ENCODE measurements around the gene NEUROD2.
A peak's percentile ranks its signal among the peaks of the same experiment; 100 is the strongest.

Gene NEUROD2

GRCh38 chr17:39635614-39636176 lies 28.0 kb upstream of the NEUROD2 start:
- DNase-seq (ENCODE audit: low read depth in 2 of 2), result no peak

GRCh38 chr17:39634384-39634871 lies 26.7 kb upstream of the NEUROD2 start:
- no peak for DNase-seq (ENCODE audit: low read depth in 2 of 2)

- no peak for DNase-seq (ENCODE audit: low read depth in 2 of 2)
Measured at GRCh38 chr17:39633570-39634183, 26.0 kb upstream of the NEUROD2 start.

GRCh38 chr17:39632153-39632941 lies 24.6 kb upstream of the NEUROD2 start:
- no peak for DNase-seq (ENCODE audit: low read depth in 2 of 2)

GRCh38 chr17:39631403-39631802 lies 23.7 kb upstream of the NEUROD2 start:
- no peak for DNase-seq (ENCODE audit: low read depth in 2 of 2)

GRCh38 chr17:39629898-39630297 lies 22.2 kb upstream of the NEUROD2 start:
- DNase-seq (ENCODE audit: low read depth in 2 of 2), result no peak

- no peak for DNase-seq (ENCODE audit: low read depth in 2 of 2)
Measured at GRCh38 chr17:39629494-39629880, 21.8 kb upstream of the NEUROD2 start.

- no peak for DNase-seq (ENCODE audit: low read depth in 2 of 2)
Measured at GRCh38 chr17:39628655-39629493, 21.2 kb upstream of the NEUROD2 start.

- DNase-seq (ENCODE audit: low read depth in 2 of 2), result no peak
Measured at GRCh38 chr17:39627712-39628516, 20.2 kb upstream of the NEUROD2 start.

GRCh38 chr17:39627047-39627711 lies 19.5 kb upstream of the NEUROD2 start:
- DNase-seq (ENCODE audit: low read depth in 2 of 2), result no peak

GRCh38 chr17:39626171-39627046 lies 18.7 kb upstream of the NEUROD2 start, which contains the start of gene PPP1R1B:
Gene PPP1R1B (plus strand): TSS chr17:39626952. CDS start chr17:39627393, 441 bp downstream.
- no peak for DNase-seq (ENCODE audit: low read depth in 2 of 2)

GRCh38 chr17:39625198-39625785 lies 17.6 kb upstream of the NEUROD2 start:
- no peak for DNase-seq (ENCODE audit: low read depth in 2 of 2)

- DNase-seq (ENCODE audit: low read depth in 2 of 2), result no peak
Measured at GRCh38 chr17:39624313-39624712, 16.6 kb upstream of the NEUROD2 start.

GRCh38 chr17:39623356-39623950 lies 15.7 kb upstream of the NEUROD2 start:
- DNase-seq (ENCODE audit: low read depth in 2 of 2), result peak; percentile 75 to 90

GRCh38 chr17:39622380-39623006 lies 14.8 kb upstream of the NEUROD2 start:
- no peak for DNase-seq (ENCODE audit: low read depth in 2 of 2)

- peak; percentile 83 to 84 for DNase-seq (ENCODE audit: low read depth in 2 of 2)
Measured at GRCh38 chr17:39621523-39622379, 14.0 kb upstream of the NEUROD2 start.

- DNase-seq (ENCODE audit: low read depth in 2 of 2), result no peak
Measured at GRCh38 chr17:39619786-39620101, 12.0 kb upstream of the NEUROD2 start.
